Left ventricle myocardium superior (tissue), 1 donor: ENCODE results near the gene FOXM1. TPM values are rescaled to one million over a fixed set of nuclear protein-coding genes. Genes with fewer than 3 reads are reported as not detected.
"Not testable (repeated sequence)": the region's sequence is repeated elsewhere in the genome, so short reads cannot be mapped to it uniquely, and the experiment has no call there.

Experiments
- ATAC-seq: fragments of 200-7000 bp; cut with Tn5 transposase; one replicate; pipeline ENCODE4 v1.9.1; 2020; ENCODE audit warnings: mild to moderate bottlenecking, moderate library complexity
- DNase-seq: peaks from one replicate; pipeline ENCODE4 v3.0.0-alpha.2; 2020
- intact Hi-C: fragments of 100-400 bp; cut with micrococcal nuclease; formaldehyde crosslinking; loops from one replicate; pipeline ENCODE4 v1.11.0; 2022
- total RNA-seq: library from RNA; stranded (reverse); fragmentation: NEBNext Ultra II Directional; extraction: Animal tissue kit (Norgen Biotek cat#: 25700); gene quantifications from one replicate; pipeline ENCODE4 v1.2.1, GENCODE V29; 2021
- donor health status: DM: no; HTN: yes; CAD: no; lungs with severe emphysema.

Gene FOXM1
- total RNA-seq, 1 donor from 2014 or later: 0.79 TPM

- DNase-seq: no peak
- intact Hi-C loops: no loop called here
- no peak for ATAC-seq
Observed at GRCh38 chr12:2890001-2890387, 13.0 kb upstream of the FOXM1 start.

GRCh38 chr12:2886768-2887450, 9.9 kb upstream of the FOXM1 start:
- DNase-seq (no peak), ATAC-seq (no peak)
- intact Hi-C loops: no loop called here

- ATAC-seq: no peak
- no peak for DNase-seq
- intact Hi-C loops: no loop called here
Observed at GRCh38 chr12:2884810-2885209, 7.8 kb upstream of the FOXM1 start.

- intact Hi-C loops: no loop called here
- no peak for DNase-seq
- ATAC-seq: no peak
Observed at GRCh38 chr12:2879853-2880252, 2.9 kb upstream of the FOXM1 start.

GRCh38 chr12:2877953-2878732, 1.2 kb upstream of the FOXM1 start:
- intact Hi-C loops: no loop called here
- peak; percentile 18 for ATAC-seq
- DNase-seq: no peak

GRCh38 chr12:2876431-2877046, 435 bp downstream of the FOXM1 start:
- DNase-seq (peak; percentile 21), ATAC-seq (peak; percentile 46)
- intact Hi-C loops: no loop called here

- ATAC-seq, DNase-seq, intact Hi-C loops: not testable (repeated sequence)
Observed at GRCh38 chr12:2868986-2869632, 7.9 kb downstream of the FOXM1 start.

GRCh38 chr12:2864198-2864597, 12.8 kb downstream of the FOXM1 start:
- ATAC-seq (no peak), DNase-seq (peak; percentile 8)
- intact Hi-C loops: no loop called here

GRCh38 chr12:2863402-2863801, 13.6 kb downstream of the FOXM1 start:
- ATAC-seq, intact Hi-C loops: not testable (repeated sequence)
- peak; percentile 5 for DNase-seq

GRCh38 chr12:2862876-2863275, 14.1 kb downstream of the FOXM1 start:
- ATAC-seq (no peak), DNase-seq (peak; percentile 5)
- intact Hi-C loops: no loop called here

- intact Hi-C loops: no loop called here
- ATAC-seq: no peak
- no peak for DNase-seq
Observed at GRCh38 chr12:2860170-2860569, 16.8 kb downstream of the FOXM1 start.

- intact Hi-C loops: no loop called here
- ATAC-seq (peak; percentile 64), DNase-seq (peak; percentile 37)
Observed at GRCh38 chr12:2858944-2859421, 18.0 kb downstream of the FOXM1 start.

- DNase-seq (peak; percentile 12), ATAC-seq (no peak)
- intact Hi-C loops: no loop called here
Observed at GRCh38 chr12:2858334-2858733, 18.6 kb downstream of the FOXM1 start.

GRCh38 chr12:2857576-2857975, 19.4 kb downstream of the FOXM1 start:
- ATAC-seq (no peak), DNase-seq (no peak)
- intact Hi-C loops: no loop called here

GRCh38 chr12:2857021-2857431, 19.9 kb downstream of the FOXM1 start, which contains the start of gene TEX52:
Gene TEX52 (minus strand): TSS chr12:2857039. CDS start chr12:2857026, 13 bp downstream.
- intact Hi-C loops: no loop called here
- ATAC-seq (no peak), DNase-seq (no peak)

- intact Hi-C loops: no loop called here
- no peak for ATAC-seq
Observed at GRCh38 chr12:2856051-2856450, 20.9 kb downstream of the FOXM1 start.

GRCh38 chr12:2855546-2855945, 21.4 kb downstream of the FOXM1 start:
- no peak for DNase-seq
- no peak for ATAC-seq
- intact Hi-C loops: no loop called here

More at GRCh38 chr12:2856051-2856450, 20.9 kb downstream of the FOXM1 start:
- no peak for DNase-seq

GRCh38 chr12:2854669-2855453, 22.1 kb downstream of the FOXM1 start:
- intact Hi-C loops: no loop called here
- peak; percentile 24 for DNase-seq
- ATAC-seq: no peak

GRCh38 chr12:2853626-2854025, 23.3 kb downstream of the FOXM1 start:
- intact Hi-C loops: no loop called here
- DNase-seq: peak; percentile 91
- ATAC-seq: peak; percentile 92
